BE2C (cell line): Measurements from ENCODE around the gene PROX2.
A peak's percentile ranks its signal among the peaks of the same experiment; 100 is the strongest.

ENCODE experiments used
- DNase-seq: peaks from one replicate; pipeline ENCODE4 v3.0.0-alpha.2; 2020
- H3K27me3 ChIP-seq: fragments of 250-450 bp; sonication (Bioruptor Pico); 2 replicates; pipeline ENCODE4 v1.5.1; 2020; ENCODE audit warnings: mild to moderate bottlenecking
- H3K36me3 ChIP-seq: fragments of 250-450 bp; sonication (Bioruptor Pico); 2 replicates; pipeline ENCODE4 v1.5.1; 2020; ENCODE audit warnings: mild to moderate bottlenecking
- H3K4me1 ChIP-seq: fragments of 250-450 bp; sonication (Bioruptor Pico); 2 replicates; pipeline ENCODE4 v1.5.1; 2020
- H3K4me3 ChIP-seq: 2 replicates; pipeline ENCODE4 v1.5.1; 2011; ENCODE audit warnings: low read depth, low read length
- H3K9me3 ChIP-seq: fragments of 250-450 bp; sonication (Bioruptor Pico); 2 replicates; pipeline ENCODE4 v1.5.1; 2020
- TF ChIP-seq, protein P1 (sequence below): IDR thresholded peaks from 2 replicates; pipeline ENCODE4 v1.5.1; 2012; ENCODE audit warnings: mild to moderate bottlenecking, low read depth, low read length

The PROX2 gene

DNA sequence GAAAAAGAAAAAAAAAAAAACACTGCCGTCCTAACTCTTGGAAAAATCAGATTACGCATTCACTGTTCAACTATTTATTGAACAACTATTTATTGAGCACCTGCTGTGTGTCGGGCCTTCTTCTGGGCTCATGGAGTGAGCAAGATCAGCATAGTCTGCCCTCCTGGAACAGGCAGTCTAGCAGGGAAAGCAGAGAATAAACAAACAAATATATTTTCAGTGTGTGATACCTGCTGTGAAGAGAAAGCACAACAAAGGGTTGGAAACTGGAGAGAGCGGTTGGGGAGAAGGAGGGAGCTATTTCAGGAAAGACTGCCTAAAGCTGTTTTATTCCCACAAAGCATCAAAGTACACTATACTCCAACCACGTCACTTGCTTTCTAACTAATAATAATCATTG lies 10.8 kb downstream of the PROX2 start:
- no peak for DNase-seq
- no peaks in the 10 kb centered on the region for H3K9me3 ChIP-seq
- H3K36me3 ChIP-seq: no peaks in the 10 kb centered on the region
- no peak overlapping the region for H3K4me3 ChIP-seq
- no peaks in the 10 kb centered on the region for H3K4me1 ChIP-seq
- TF ChIP-seq, protein P1, sequence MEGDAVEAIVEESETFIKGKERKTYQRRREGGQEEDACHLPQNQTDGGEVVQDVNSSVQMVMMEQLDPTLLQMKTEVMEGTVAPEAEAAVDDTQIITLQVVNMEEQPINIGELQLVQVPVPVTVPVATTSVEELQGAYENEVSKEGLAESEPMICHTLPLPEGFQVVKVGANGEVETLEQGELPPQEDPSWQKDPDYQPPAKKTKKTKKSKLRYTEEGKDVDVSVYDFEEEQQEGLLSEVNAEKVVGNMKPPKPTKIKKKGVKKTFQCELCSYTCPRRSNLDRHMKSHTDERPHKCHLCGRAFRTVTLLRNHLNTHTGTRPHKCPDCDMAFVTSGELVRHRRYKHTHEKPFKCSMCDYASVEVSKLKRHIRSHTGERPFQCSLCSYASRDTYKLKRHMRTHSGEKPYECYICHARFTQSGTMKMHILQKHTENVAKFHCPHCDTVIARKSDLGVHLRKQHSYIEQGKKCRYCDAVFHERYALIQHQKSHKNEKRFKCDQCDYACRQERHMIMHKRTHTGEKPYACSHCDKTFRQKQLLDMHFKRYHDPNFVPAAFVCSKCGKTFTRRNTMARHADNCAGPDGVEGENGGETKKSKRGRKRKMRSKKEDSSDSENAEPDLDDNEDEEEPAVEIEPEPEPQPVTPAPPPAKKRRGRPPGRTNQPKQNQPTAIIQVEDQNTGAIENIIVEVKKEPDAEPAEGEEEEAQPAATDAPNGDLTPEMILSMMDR: no peak
- no peaks in the 10 kb centered on the region for H3K27me3 ChIP-seq

DNA sequence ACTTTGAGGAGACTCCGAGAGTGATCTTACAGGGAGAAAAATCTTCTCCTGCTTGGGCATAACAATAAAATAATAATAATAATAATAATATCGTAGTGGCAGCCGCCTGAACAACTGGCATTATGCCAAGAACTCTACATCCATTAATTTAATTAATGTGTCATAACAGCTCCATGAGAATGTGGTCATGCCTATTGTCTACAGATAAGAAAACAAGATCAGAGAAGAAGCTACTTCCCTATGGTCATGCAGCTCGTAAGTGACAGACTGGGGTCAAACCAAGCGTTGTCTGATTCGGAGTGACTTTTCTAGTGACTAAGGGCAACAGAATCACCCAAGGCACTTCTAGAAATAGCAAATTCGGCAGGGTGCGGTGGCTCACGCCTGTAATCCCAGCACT lies 11.7 kb downstream of the PROX2 start:
- TF ChIP-seq, protein P1: no peak
- H3K4me1 ChIP-seq: no peaks in the 10 kb centered on the region
- no peaks in the 10 kb centered on the region for H3K36me3 ChIP-seq
- no peaks in the 10 kb centered on the region for H3K27me3 ChIP-seq
- no peak overlapping the region for H3K4me3 ChIP-seq
- DNase-seq: no peak
- no peaks in the 10 kb centered on the region for H3K9me3 ChIP-seq

DNA sequence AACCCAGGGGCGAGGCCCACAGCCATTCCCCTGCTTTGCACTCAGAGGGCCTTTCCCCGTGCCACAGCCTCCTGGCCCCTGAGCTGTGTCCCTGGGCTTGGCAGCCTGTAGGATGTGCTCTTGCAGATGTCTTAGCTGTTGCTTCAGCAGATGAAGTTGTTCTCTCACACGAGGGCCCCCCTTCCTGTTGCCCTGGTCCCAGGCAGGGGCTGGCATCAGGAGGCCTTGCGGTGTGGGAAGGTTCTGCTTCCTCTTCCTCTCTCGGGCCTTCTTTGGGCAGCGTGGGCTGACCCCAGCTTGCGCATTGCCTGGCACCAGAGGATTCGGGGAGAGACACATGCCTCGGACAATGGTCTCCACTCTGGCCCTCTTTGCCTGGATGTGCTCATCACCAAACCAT lies 12.7 kb downstream of the PROX2 start:
- Histone ChIP-seq H3K36me3 (no peaks in the 10 kb centered on the region), H3K4me3 (no peak overlapping the region), H3K27me3 (no peaks in the 10 kb centered on the region), H3K4me1 (no peaks in the 10 kb centered on the region), H3K9me3 (no peaks in the 10 kb centered on the region)
- DNase-seq: no peak
- TF ChIP-seq, protein P1: no peak

DNA sequence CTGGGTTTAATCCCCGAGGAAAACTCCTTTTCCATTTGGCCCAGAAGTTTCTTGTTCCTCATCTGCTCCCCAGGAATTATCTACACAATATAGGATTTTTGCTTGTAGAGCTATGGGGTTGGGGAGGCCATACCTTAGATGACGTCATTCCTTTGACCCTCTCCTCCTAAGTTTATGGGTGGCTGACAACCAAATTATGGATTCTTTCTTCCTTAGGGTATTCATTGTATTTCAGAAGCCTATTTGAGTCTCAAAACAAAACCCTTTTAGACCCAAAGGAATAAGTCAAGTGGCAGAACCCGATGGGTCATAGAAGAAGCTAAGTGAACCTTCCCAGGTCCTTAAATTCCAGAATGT lies 14.2 kb downstream of the PROX2 start:
- Histone ChIP-seq H3K27me3 (no peaks in the 10 kb centered on the region), H3K4me3 (no peak overlapping the region), H3K4me1 (no peaks in the 10 kb centered on the region), H3K36me3 (no peaks in the 10 kb centered on the region), H3K9me3 (no peaks in the 10 kb centered on the region)
- DNase-seq: no peak
- TF ChIP-seq, protein P1: no peak

DNA sequence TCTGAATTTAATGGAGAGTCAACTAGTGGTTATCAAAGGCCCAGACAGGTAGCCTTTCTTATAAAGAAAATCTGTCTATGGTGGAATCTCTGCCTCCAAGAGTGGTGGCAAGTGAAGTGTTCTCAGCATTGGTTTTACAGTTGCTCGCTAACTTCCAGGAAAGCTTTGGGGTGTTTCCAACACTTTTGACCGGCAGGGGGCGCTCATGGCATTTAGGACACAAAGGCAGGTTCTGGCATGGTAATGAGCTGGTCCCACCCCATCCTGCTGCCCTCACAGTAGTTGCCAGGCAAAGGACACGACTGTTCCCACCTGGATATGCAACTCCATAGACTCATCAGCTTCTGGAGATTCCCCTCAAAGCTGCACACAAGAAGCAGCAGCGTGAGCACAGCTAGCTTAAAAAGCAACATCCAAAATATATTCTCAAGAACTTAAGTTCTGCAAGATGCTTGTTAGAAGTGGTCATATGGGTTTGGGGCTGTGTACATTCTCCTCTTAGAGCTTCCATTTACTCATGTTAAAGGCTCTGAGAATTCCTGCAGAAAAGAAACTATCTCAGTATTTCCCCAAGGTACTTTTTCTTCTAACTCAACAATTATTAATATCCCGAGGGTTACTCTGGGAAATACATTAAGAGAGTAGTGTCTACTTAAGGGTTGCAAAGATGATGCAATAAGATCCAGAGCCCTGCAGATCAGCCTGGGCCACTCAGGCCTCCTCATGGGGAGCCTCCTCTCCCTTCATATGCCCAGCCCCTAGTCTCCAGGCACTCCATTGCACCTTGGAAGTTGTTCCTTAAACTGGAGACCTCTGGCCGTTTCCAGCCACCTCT lies 14.8 kb downstream of the PROX2 start:
- TF ChIP-seq, protein P1: peak; percentile 95
- no peaks in the 10 kb centered on the region for H3K27me3 ChIP-seq
- H3K36me3 ChIP-seq: no peaks in the 10 kb centered on the region; the same call in 1 of the 2 replicates
- no peaks in the 10 kb centered on the region for H3K9me3 ChIP-seq
- peak; percentile 93 for DNase-seq
- H3K4me3 ChIP-seq: no peak overlapping the region
- no peaks in the 10 kb centered on the region for H3K4me1 ChIP-seq

DNA sequence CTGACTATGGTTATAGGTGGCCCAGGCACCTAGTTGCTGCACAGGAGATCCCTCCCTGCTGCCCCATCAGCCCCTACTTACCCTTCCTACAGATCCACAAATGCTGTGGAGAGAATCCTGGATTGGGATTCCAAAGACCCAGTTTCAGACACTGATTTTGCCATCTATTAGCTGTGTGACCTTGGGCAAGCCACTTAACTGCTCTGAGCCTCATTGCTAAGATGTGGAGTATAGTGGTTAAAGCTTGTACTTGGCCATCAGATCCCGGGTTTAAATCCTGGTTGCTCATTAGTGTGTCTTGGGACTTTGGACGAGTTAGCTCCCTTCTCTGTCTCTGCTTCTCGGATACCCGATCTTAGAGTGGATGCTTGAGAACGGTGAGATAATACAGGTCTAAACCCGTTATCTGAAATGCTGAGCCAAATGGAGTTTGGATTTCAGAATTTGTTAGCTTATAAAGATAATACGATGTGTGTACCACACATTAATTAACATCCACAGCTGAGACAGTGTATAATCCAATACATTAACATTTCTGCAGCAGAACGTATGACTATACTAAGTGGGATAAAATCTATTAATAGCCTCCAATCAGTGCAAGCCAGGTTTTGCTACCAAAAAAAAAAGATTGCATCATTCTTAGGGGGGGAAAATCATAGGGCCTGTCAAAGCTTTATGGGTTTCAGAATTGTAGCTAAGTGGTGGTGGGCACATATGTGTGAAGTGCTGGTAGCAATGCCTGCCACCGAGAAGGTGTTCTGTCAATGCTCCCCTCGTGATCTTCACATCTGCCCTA lies 16.0 kb downstream of the PROX2 start:
- H3K27me3 ChIP-seq: no peaks in the 10 kb centered on the region
- no peak for DNase-seq
- peaks cover 3% of the 10 kb centered on the region; the same call in 1 of the 2 replicates for H3K36me3 ChIP-seq
- no peaks in the 10 kb centered on the region for H3K4me1 ChIP-seq
- TF ChIP-seq, protein P1: no peak
- no peak overlapping the region for H3K4me3 ChIP-seq
- no peaks in the 10 kb centered on the region for H3K9me3 ChIP-seq
